H9 (cell line): ENCODE data around the gene SP8. TPM values are rescaled to one million over a fixed set of nuclear protein-coding genes. Genes with fewer than 3 reads are reported as not detected.

ENCODE experiments used
- DNase-seq: peaks from one replicate; pipeline ENCODE4 v3.0.0-alpha.2; 2017
- H2AFZ ChIP-seq: one replicate; pipeline ENCODE4 v1.6.1; 2013; ENCODE audit warnings: mild to moderate bottlenecking, low read length, control low read depth, moderate library complexity
- H2AK5ac ChIP-seq: 2 replicates; pipeline ENCODE4 v1.6.1; 2013; ENCODE audit warnings: low read length, control low read depth, mixed read lengths; ENCODE audit not compliant: insufficient read length
- H2BK120ac ChIP-seq: one replicate; pipeline ENCODE4 v1.6.1; 2013; ENCODE audit warnings: low read depth, mild to moderate bottlenecking, low read length, control low read depth, inconsistent platforms; ENCODE audit not compliant: poor library complexity, severe bottlenecking
- H2BK12ac ChIP-seq: 2 replicates; pipeline ENCODE4 v1.6.1; 2013; ENCODE audit warnings: low read length, control low read depth, mixed read lengths, low read depth; ENCODE audit not compliant: insufficient read length
- H2BK15ac ChIP-seq: 2 replicates; pipeline ENCODE4 v1.6.1; 2013; ENCODE audit warnings: low read depth, low read length, control low read depth
- H2BK20ac ChIP-seq: one replicate; pipeline ENCODE4 v1.6.1; 2013; ENCODE audit warnings: low read depth, mild to moderate bottlenecking, low read length, control low read depth, inconsistent platforms; ENCODE audit not compliant: poor library complexity, severe bottlenecking
- H2BK5ac ChIP-seq: 2 replicates; pipeline ENCODE4 v1.6.1; 2013; ENCODE audit warnings: low read length, control low read depth, mixed read lengths; ENCODE audit not compliant: insufficient read length
- H3K14ac ChIP-seq: 2 replicates; pipeline ENCODE4 v1.6.1; 2013; ENCODE audit warnings: low read length, control low read depth; ENCODE audit not compliant: insufficient read depth
- H3K18ac ChIP-seq: 2 replicates; pipeline ENCODE4 v1.6.1; 2013; ENCODE audit warnings: low read depth, mild to moderate bottlenecking, mixed read lengths, low read length, control low read depth; ENCODE audit not compliant: insufficient read length
- H3K23ac ChIP-seq: 2 replicates; pipeline ENCODE4 v1.6.1; 2013; ENCODE audit warnings: low read length, control low read depth, mixed read lengths, low read depth; ENCODE audit not compliant: insufficient read length
- H3K23me2 ChIP-seq: 2 replicates; pipeline ENCODE4 v1.6.1; 2013; ENCODE audit warnings: low read depth, mild to moderate bottlenecking, mixed read lengths, low read length, control low read depth; ENCODE audit not compliant: insufficient read length, poor library complexity, severe bottlenecking
- H3K27ac ChIP-seq: 2 replicates; pipeline ENCODE4 v1.5.1; 2013; ENCODE audit warnings: low read length, control low read depth, mixed read lengths, low read depth; ENCODE audit not compliant: insufficient read length
- H3K27me3 ChIP-seq: 2 replicates; pipeline ENCODE4 v1.6.1; 2013; ENCODE audit warnings: low read length, control low read depth, inconsistent platforms; ENCODE audit not compliant: insufficient read depth
- H3K4ac ChIP-seq: 2 replicates; pipeline ENCODE4 v1.6.1; 2013; ENCODE audit warnings: low read depth, mild to moderate bottlenecking, control low read depth, inconsistent platforms, low read length, moderate library complexity
- H3K4me1 ChIP-seq: 2 replicates; pipeline ENCODE4 v1.6.1; 2013; ENCODE audit warnings: low read length, control low read depth, inconsistent platforms; ENCODE audit not compliant: insufficient read depth
- H3K4me2 ChIP-seq: 2 replicates; pipeline ENCODE4 v1.6.1; 2013; ENCODE audit warnings: low read length, control low read depth, mixed read lengths; ENCODE audit not compliant: insufficient read length, insufficient read depth
- H3K56ac ChIP-seq: 2 replicates; pipeline ENCODE4 v1.6.1; 2013; ENCODE audit warnings: low read depth, mild to moderate bottlenecking, mixed read lengths, low read length, control low read depth; ENCODE audit not compliant: insufficient read length
- H3K79me1 ChIP-seq: 2 replicates; pipeline ENCODE4 v1.6.1; 2013; ENCODE audit warnings: low read depth, mild to moderate bottlenecking, moderate library complexity, low read length, control low read depth, inconsistent platforms; ENCODE audit not compliant: insufficient read depth, poor library complexity, severe bottlenecking
- H3K79me2 ChIP-seq: 2 replicates; pipeline ENCODE4 v1.6.1; 2013; ENCODE audit warnings: low read length, control low read depth, inconsistent platforms; ENCODE audit not compliant: insufficient read depth
- H3K9ac ChIP-seq: 2 replicates; pipeline ENCODE4 v1.6.1; 2013; ENCODE audit warnings: low read length, control low read depth, mixed read lengths; ENCODE audit not compliant: insufficient read length; ENCODE audit errors: extremely low read depth
- H3K9me3 ChIP-seq: one replicate; pipeline ENCODE4 v1.6.1; 2013; ENCODE audit warnings: low read depth, low read length, inconsistent platforms; ENCODE audit not compliant: control insufficient read depth
- H3T11ph ChIP-seq: one replicate; pipeline ENCODE4 v1.6.1; 2013; ENCODE audit warnings: mild to moderate bottlenecking, low read length, control low read depth, inconsistent platforms
- H4K20me1 ChIP-seq: one replicate; pipeline ENCODE4 v1.6.1; 2013; ENCODE audit not compliant: control insufficient read depth, insufficient read length, insufficient read depth
- H4K5ac ChIP-seq: 2 replicates; pipeline ENCODE4 v1.6.1; 2013; ENCODE audit warnings: low read depth, mild to moderate bottlenecking, mixed read lengths, low read length, control low read depth; ENCODE audit not compliant: insufficient read length
- H4K8ac ChIP-seq: replicated peaks from 2 replicates; pipeline ENCODE4 v1.6.1; 2013; ENCODE audit warnings: low read length, control low read depth, mixed read lengths, low read depth; ENCODE audit not compliant: insufficient read length
- H4K91ac ChIP-seq: 2 replicates; pipeline ENCODE4 v1.6.1; 2013; ENCODE audit warnings: low read depth, mild to moderate bottlenecking, moderate library complexity, mixed read lengths, low read length, control low read depth; ENCODE audit not compliant: insufficient read length
- H3K27ac Mint-ChIP-seq, 3 experiments: 2 replicates in 2 of 3; 3 replicates in 1 of 3; pipeline ENCODE4 v1.8.0; 2020 to 2021; ENCODE audit warnings: mixed read lengths in 3 of 3, mild to moderate bottlenecking in 1 of 3, moderate library complexity in 1 of 3
- H3K27me3 Mint-ChIP-seq: 2 replicates; pipeline ENCODE4 v1.8.0; 2021; ENCODE audit warnings: low read depth, mild to moderate bottlenecking, moderate library complexity, mixed read lengths
- H3K36me3 Mint-ChIP-seq, 3 experiments: 2 replicates in 2 of 3; 3 replicates in 1 of 3; pipeline ENCODE4 v1.8.0; 2020 to 2021; ENCODE audit warnings: low read depth in 3 of 3, mixed read lengths in 3 of 3; ENCODE audit not compliant: insufficient read depth in 1 of 3
- H3K4me1 Mint-ChIP-seq, 2 experiments: 2 replicates each; pipeline ENCODE4 v1.8.0; 2020; ENCODE audit warnings: mixed read lengths in 2 of 2
- H3K4me3 Mint-ChIP-seq, 2 experiments: 2 replicates in 1 of 2; 3 replicates in 1 of 2; pipeline ENCODE4 v1.8.0; 2020 to 2021; ENCODE audit warnings: mild to moderate bottlenecking in 2 of 2, mixed read lengths in 2 of 2, moderate library complexity in 1 of 2
- H3K9me3 Mint-ChIP-seq, 2 experiments: 2 replicates in 1 of 2; 3 replicates in 1 of 2; pipeline ENCODE4 v1.8.0; 2020; ENCODE audit warnings: mild to moderate bottlenecking in 2 of 2, mixed read lengths in 2 of 2, moderate library complexity in 1 of 2
- CTCF ChIP-seq: fragments of 200-600 bp; sonication (generic); conservative IDR thresholded peaks from 3 replicates; pipeline ENCODE4 v1.8.0; 2021; ENCODE audit warnings: antibody characterized with exemption, mild to moderate bottlenecking
- WGBS: extraction: QIAGEN DNeasy Blood & Tissue Kit; methylation state at CpG from one replicate; pipeline ENCODE4 v1.1.7; 2013; ENCODE audit warnings: missing lambda C conversion rate, low lambda C conversion rate, mixed read lengths; ENCODE audit not compliant: insufficient read length; ENCODE audit errors: extremely low coverage; 5-methylcytosine and 5-hydroxymethylcytosine counted together
- total RNA-seq: library from RNA; stranded (reverse); gene quantifications from 2 replicates; pipeline ENCODE4 v1.2.1, GENCODE V29; 2021

SP8 gene
- total RNA-seq, 1 experiment from 2014 or later, result 3.5 TPM

- no peak for TF ChIP-seq CTCF
- no peak overlapping the region for H3K23ac ChIP-seq
- WGBS, result no CpG with 5 or more reads among the region's 1 CpG
- no peak overlapping the region for H4K5ac ChIP-seq
- Mint-ChIP-seq H3K27me3 (no peaks in the 10 kb centered on the region), H3K27ac (no peak overlapping the region), H3K4me1 (peaks cover 6 to 18% of the 10 kb centered on the region in 2 experiments), H3K4me3 (no peak overlapping the region), H3K36me3 (no peaks in the 10 kb centered on the region), H3K9me3 (no peaks in the 10 kb centered on the region)
- H4K8ac ChIP-seq, result no peak overlapping the region
- H2BK5ac ChIP-seq, result no peak overlapping the region
- no peak overlapping the region for H3K56ac ChIP-seq
- H4K91ac ChIP-seq, result no peak overlapping the region
- H3K4me1 ChIP-seq, result no peaks in the 10 kb centered on the region; the same call in 1 of the 2 replicates
- H4K20me1 ChIP-seq, result no peaks in the 10 kb centered on the region
- no peaks in the 10 kb centered on the region for H3K9me3 ChIP-seq
- H2BK20ac ChIP-seq, result no peak overlapping the region
- no peaks in the 10 kb centered on the region for H3K79me1 ChIP-seq
- no peak overlapping the region for H3T11ph ChIP-seq
- H3K79me2 ChIP-seq, result no peaks in the 10 kb centered on the region
- no peak overlapping the region for H3K4me2 ChIP-seq
- H3K23me2 ChIP-seq, result no peaks in the 10 kb centered on the region
- H3K4ac ChIP-seq, result no peak overlapping the region
- H2BK120ac ChIP-seq, result no peak overlapping the region
- no peak overlapping the region for H3K14ac ChIP-seq
- H3K9ac ChIP-seq, result no peak overlapping the region
- H3K27me3 ChIP-seq, result no peaks in the 10 kb centered on the region
- no peak overlapping the region for H2AK5ac ChIP-seq
- H2BK15ac ChIP-seq, result no peak overlapping the region
- no peak overlapping the region for H2AFZ ChIP-seq
- no peak overlapping the region for H2BK12ac ChIP-seq
- H3K18ac ChIP-seq, result no peak overlapping the region
- DNase-seq, result no peak
- no peak overlapping the region for H3K27ac ChIP-seq
These were observed 37.8 kb downstream of the SP8 start for GRCh38 chr7:20748853-20749252.
